Upper lobe of left lung (tissue), 4 donors: Measurements from ENCODE around the gene CNTNAP3B.
"Not testable (repeated sequence)": the region's sequence is repeated elsewhere in the genome, so short reads cannot be mapped to it uniquely, and the experiment has no call there.

Experiments
- CTCF ChIP-seq, 6 experiments: fragments of 450-650 bp in 4 of 6; fragments of 200-600 bp in 2 of 6; sonication (generic) in 2 of 6; IDR thresholded peaks; one replicate each; pipeline ENCODE4 v1.5.1; 2016 to 2019; ENCODE audit warnings: antibody characterized with exemption in 6 of 6
- EP300 ChIP-seq, 4 donors: sonication (generic); formaldehyde crosslinking; IDR thresholded peaks; one replicate each; pipeline ENCODE4 v1.5.1; 2017; ENCODE audit warnings: antibody characterized with exemption in 4 of 4, control low read depth in 2 of 4
- POLR2A ChIP-seq, 4 donors: fragments of 450-650 bp; IDR thresholded peaks; one replicate each; pipeline ENCODE4 v1.5.1; 2016 to 2017; ENCODE audit warnings: antibody characterized with exemption in 4 of 4, mild to moderate bottlenecking in 2 of 4
- POLR2AphosphoS5 ChIP-seq, 2 donors: sonication (generic); formaldehyde crosslinking; IDR thresholded peaks; one replicate each; pipeline ENCODE4 v1.5.1; 2017; ENCODE audit warnings: antibody characterized with exemption in 2 of 2

DNA sequence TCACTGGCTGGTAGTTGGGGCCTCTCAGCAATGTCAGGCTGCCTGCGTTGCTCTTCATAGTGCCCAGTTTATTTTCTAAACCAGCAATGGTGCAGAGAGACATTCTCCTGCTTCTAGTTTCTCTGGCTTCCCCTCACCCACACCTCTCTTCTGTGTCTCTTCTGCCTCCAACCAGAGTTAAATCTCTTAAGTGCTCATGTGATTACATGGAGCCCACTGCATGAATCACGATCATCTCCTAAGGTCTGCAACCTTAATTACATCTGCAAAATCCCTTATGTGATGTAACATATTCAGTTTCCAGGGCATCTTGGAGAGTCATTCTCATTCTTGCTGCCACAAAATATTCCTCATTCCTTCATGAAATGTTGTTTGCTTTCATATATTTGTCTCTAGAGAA is 149.0 kb downstream of the CNTNAP3B start:
- TF ChIP-seq CTCF, POLR2A, EP300, POLR2AphosphoS5 (IDR thresholded peaks at IDR 0.05): not testable (repeated sequence)
